Thoracic aorta (tissue), 2 donors: ENCODE data around the gene CES4A. TPM values are rescaled to one million over a fixed set of nuclear protein-coding genes. Genes with fewer than 3 reads are reported as not detected.

Experiments
- ATAC-seq: fragments of 150-250 bp; one replicate; pipeline ENCODE4 v1.8.0; 2017; ENCODE audit warnings: low read depth; ENCODE audit not compliant: insufficient number of reproducible peaks, low FRiP score
- DNase-seq: peaks from one replicate; pipeline ENCODE4 v3.0.0-alpha.2; 2020; ENCODE audit warnings: low spot score
- H3K27ac ChIP-seq, 2 donors: fragments of 200-600 bp; sonication (generic); 1 replicate in 1 of 2; 2 replicates in 1 of 2; pipeline ENCODE4 v1.5.1; 2016; ENCODE audit warnings: mild to moderate bottlenecking in 2 of 2, moderate library complexity in 2 of 2
- H3K27me3 ChIP-seq: fragments of 200-600 bp; sonication (generic); replicated peaks from 2 replicates; pipeline ENCODE4 v1.6.0; 2016; ENCODE audit warnings: mild to moderate bottlenecking; ENCODE audit not compliant: insufficient read depth
- H3K36me3 ChIP-seq: fragments of 200-600 bp; sonication (generic); one replicate; pipeline ENCODE4 v1.5.1; 2016
- H3K4me1 ChIP-seq, 2 donors: fragments of 200-600 bp; sonication (generic); 1 replicate in 1 of 2; 2 replicates in 1 of 2; pipeline versions ENCODE4 v1.5.1 to v1.6.0; 2016; ENCODE audit warnings: low read depth in 2 of 2, mild to moderate bottlenecking in 1 of 2; ENCODE audit not compliant: control insufficient read depth in 1 of 2
- H3K4me3 ChIP-seq: fragments of 200-600 bp; sonication (generic); 2 replicates; pipeline ENCODE4 v1.5.1; 2016; ENCODE audit warnings: mild to moderate bottlenecking
- H3K9me3 ChIP-seq: fragments of 200-600 bp; sonication (generic); 2 replicates; pipeline ENCODE4 v1.5.1; 2016
- total RNA-seq, 2 donors: library from RNA; depleted of rRNA; stranded (reverse); fragments of >200 nt; gene quantifications; one replicate each; pipeline versions ENCODE4 v1.1.0 to v1.2.3, GENCODE V29; 2016
- TF ChIP-seq, protein P1 (sequence below): fragments of 200-600 bp; sonication (generic); IDR thresholded peaks from one replicate; pipeline ENCODE4 v1.5.1; 2019; ENCODE audit warnings: antibody characterized with exemption

CES4A gene
- total RNA-seq, 2 donors from 2014 or later, result 7.4 to 9.5 TPM

DNA sequence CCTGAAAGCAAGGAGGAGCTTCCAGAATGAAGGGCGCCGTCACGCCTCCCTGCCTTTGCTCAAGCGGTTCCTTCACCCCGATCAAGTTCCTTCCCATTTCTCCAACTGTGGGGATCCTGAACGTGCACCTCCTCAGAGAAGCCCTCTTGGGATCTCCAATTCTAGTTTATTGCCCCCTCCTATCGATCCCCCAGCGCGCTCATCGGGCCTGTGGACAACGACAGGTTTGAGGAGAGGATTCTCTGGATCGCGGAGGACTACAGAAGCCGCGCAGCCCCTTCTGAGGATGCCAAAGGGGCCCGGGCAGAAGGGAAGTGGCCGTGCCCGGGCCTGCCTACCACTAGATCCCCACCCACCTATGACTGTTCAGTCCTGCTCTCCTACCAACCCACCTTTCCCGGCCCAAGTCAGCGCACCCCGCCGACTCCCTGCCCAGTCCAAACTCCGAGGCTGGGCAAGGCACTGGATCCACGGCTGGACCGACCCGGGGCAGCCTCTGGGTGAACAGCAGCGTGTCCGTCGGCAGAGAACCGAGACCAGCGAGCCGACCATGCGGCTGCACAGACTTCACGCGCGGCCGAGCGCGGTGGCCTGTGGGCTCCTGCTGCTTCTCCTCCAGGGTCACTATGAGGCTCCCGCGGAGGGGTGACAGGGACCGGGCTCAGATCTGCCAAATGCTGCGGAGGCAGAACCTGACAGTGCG is 40.1 kb upstream of the CES4A start:
- peak overlapping the region; percentile 74 for H3K4me3 ChIP-seq
- H3K27me3 ChIP-seq, result no peaks in the 10 kb centered on the region
- H3K27ac ChIP-seq, result no peak overlapping the region
- H3K36me3 ChIP-seq, result peaks cover 4% of the 10 kb centered on the region
- DNase-seq, result no peak
- ATAC-seq, result no peak
- peaks cover 8 to 19% of the 10 kb centered on the region in 2 donors for H3K4me1 ChIP-seq
- no peaks in the 10 kb centered on the region for H3K9me3 ChIP-seq
- TF ChIP-seq, protein P1, sequence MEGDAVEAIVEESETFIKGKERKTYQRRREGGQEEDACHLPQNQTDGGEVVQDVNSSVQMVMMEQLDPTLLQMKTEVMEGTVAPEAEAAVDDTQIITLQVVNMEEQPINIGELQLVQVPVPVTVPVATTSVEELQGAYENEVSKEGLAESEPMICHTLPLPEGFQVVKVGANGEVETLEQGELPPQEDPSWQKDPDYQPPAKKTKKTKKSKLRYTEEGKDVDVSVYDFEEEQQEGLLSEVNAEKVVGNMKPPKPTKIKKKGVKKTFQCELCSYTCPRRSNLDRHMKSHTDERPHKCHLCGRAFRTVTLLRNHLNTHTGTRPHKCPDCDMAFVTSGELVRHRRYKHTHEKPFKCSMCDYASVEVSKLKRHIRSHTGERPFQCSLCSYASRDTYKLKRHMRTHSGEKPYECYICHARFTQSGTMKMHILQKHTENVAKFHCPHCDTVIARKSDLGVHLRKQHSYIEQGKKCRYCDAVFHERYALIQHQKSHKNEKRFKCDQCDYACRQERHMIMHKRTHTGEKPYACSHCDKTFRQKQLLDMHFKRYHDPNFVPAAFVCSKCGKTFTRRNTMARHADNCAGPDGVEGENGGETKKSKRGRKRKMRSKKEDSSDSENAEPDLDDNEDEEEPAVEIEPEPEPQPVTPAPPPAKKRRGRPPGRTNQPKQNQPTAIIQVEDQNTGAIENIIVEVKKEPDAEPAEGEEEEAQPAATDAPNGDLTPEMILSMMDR, result no peak

DNA sequence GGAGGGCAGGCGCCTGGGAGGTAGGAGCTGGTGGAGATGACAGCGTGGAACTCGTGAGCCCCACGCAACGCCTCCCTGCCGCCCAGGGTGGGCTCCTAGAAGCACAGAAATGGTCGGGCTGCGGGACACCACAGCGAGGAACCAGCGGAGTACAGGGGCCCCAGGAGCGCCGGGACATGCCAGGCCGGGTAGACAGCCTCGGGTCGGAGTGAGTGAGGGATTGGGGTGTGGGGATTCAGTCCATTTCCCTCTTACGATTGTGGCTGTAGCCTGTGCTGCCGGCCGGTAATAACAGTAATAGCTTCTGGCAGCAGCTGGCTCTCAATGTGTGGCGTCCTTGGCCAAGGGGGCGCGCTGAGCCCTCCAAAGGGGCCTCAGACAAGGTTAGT is 39.6 kb upstream of the CES4A start:
- no peak for ATAC-seq

DNA sequence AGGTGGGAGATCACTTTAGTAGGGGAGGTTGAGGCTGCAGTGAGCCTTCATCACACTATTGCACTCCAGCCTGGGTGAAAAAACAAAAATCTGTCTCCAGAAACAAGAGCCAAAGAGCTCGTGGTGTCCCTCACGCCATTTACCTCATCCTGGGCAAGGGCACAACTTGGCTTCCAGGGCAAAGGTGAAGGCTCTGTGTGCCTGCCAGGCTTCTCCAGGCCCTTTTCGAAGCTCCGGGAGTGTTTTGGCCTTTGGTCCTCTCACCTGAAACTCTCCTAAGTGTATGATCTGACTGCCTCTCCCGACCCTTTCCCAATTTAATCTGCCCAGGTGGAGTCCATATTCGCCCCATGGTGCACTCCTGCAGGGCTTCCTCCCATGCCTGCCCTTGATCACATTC is 38.9 kb upstream of the CES4A start:
- ATAC-seq (no peak), DNase-seq (no peak)
- no peaks in the 10 kb centered on the region for H3K27me3 ChIP-seq
- no peak overlapping the region for H3K4me3 ChIP-seq
- H3K4me1 ChIP-seq, result peaks cover 8 to 19% of the 10 kb centered on the region in 2 donors
- H3K36me3 ChIP-seq, result no peaks in the 10 kb centered on the region
- no peak overlapping the region for H3K27ac ChIP-seq
- TF ChIP-seq, protein P1, result no peak
- no peaks in the 10 kb centered on the region for H3K9me3 ChIP-seq

More for the DNA sequence above, 39.6 kb upstream of the CES4A start:
- H3K36me3 ChIP-seq, result no peaks in the 10 kb centered on the region
- no peak for DNase-seq
- H3K4me3 ChIP-seq, result peak overlapping the region; percentile 74
- no peaks in the 10 kb centered on the region for H3K27me3 ChIP-seq
- H3K4me1 ChIP-seq, result peaks cover 8 to 19% of the 10 kb centered on the region in 2 donors
- TF ChIP-seq, protein P1, result no peak
- no peaks in the 10 kb centered on the region for H3K9me3 ChIP-seq
- H3K27ac ChIP-seq, result no peak overlapping the region

DNA sequence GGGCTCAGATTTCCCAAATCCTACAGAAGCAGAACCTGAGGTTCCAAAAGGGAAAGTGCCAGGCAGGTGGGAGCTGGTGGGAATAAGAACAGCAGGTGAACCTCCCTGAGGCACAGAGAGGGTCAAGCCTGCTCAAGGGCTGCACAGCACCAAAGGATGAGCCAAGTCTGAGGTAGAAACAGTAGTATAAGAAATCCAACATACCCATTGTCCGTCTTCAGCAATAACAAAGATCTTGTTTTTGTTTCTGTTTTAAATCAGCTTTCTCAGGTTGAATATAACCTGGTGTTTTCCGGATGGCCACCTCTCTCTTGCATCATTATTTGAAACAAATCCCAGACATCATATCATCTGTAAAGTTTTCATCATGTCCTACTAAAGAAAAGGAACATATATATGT is 38.0 kb upstream of the CES4A start:
- TF ChIP-seq, protein P1, result no peak
- H3K36me3 ChIP-seq, result no peaks in the 10 kb centered on the region
- no peaks in the 10 kb centered on the region for H3K9me3 ChIP-seq
- DNase-seq (no peak), ATAC-seq (no peak)
- no peaks in the 10 kb centered on the region for H3K27me3 ChIP-seq
- H3K4me1 ChIP-seq, result peaks cover 8 to 19% of the 10 kb centered on the region in 2 donors
- H3K27ac ChIP-seq, result no peak overlapping the region
- H3K4me3 ChIP-seq, result no peak overlapping the region

DNA sequence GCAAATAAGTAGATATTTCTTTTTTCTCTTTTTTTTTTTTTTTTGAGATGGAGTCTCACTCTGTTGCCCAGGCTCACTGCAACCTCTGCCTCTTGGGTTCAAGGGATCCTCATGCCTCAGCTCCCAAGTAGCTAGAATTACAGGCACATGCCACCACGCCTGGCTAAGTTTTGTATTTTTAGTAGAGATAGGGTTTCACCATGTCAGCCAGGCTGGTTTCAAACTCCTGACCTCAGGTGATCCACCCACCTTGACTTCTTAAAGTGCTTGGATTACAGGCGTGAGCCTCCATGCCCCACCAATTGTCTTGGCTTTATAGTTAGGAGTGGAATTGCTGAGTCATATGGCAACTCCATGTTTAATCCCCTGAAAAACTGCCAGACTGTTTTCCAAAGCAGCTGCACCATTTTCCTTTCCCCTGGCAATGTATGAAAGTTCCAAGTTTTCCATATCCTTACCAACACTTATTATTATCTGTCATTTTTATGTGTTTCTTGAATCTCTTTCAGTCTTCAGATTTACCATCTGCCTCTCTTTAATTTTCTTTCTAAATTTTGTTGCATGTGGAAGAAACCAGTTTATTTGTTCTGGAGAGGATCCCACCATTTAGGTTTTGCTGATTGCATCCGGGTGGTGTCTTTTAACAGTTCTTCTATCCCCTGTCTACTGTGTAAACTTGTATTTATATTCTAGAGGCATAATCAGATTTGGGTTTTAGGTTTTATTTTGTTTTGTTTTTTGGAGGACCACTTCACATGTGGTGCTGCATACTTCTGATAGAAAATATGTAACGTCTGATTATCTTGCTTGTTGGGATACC is 37.2 kb upstream of the CES4A start:
- no peaks in the 10 kb centered on the region for H3K36me3 ChIP-seq
- TF ChIP-seq, protein P1, result no peak
- no peak for ATAC-seq

More for the DNA sequence above, 37.2 kb upstream of the CES4A start:
- no peaks in the 10 kb centered on the region for H3K27me3 ChIP-seq
- no peak for DNase-seq
- no peak overlapping the region for H3K4me3 ChIP-seq
- H3K9me3 ChIP-seq, result no peaks in the 10 kb centered on the region
- peaks cover 8 to 19% of the 10 kb centered on the region in 2 donors for H3K4me1 ChIP-seq
- no peak overlapping the region for H3K27ac ChIP-seq
